ENCODE data around the gene CAMK2G. TPM values are rescaled to one million over a fixed set of nuclear protein-coding genes. Genes with fewer than 3 reads are reported as not detected.

CAMK2G gene
- total RNA-seq, 1 donor from 2014 or later: 36.6 TPM

DNA sequence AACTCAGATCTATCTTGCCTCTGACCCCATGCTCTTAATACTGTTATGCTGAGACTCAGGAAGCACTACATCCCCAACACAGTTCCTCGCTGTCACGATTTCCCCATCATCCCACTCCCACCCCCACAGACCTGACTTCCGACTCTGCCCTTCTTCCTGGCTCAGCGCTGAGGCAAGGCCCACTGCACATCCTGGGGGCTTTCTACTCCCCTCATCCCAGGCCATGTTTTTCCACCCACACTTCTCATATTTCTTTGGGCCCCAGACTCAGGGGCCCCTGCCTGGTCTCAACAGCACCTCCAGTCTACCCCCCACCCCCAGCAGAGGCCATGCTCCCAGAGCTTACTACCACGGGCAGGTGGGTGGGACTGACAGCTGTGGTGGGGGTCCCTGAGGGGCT is 55.3 kb downstream of the CAMK2G start:
- no peak for DNase-seq (ENCODE audit: low spot score)
- Mint-ChIP-seq H3K36me3 (peaks cover 10% of the 10 kb centered on the region), H3K4me3 (no peak overlapping the region), H3K4me1 (no peaks in the 10 kb centered on the region), H3K9me3 (no peaks in the 10 kb centered on the region), H3K27ac (peak overlapping the region; percentile 53), H3K27me3 (ENCODE audit: insufficient read depth, low read depth) (peaks cover 3% of the 10 kb centered on the region)
- Histone ChIP-seq H3K27me3 (no peaks in the 10 kb centered on the region), H3F3A (ENCODE audit: low read depth) (no peaks in the 10 kb centered on the region), H3K27ac (no peak overlapping the region), H3K36me3 (no peaks in the 10 kb centered on the region), H3K4me1 (no peaks in the 10 kb centered on the region), H2AFZ (replicated peaks) (no peak overlapping the region), H3K9ac (no peak overlapping the region), H3K4me2 (no peak overlapping the region), H4K20me1 (ENCODE audit: low read depth) (no peaks in the 10 kb centered on the region), H3K79me2 (ENCODE audit: low read depth) (no peaks in the 10 kb centered on the region), H3K4me3 (no peak overlapping the region), H3K9me3 (ENCODE audit: low read depth) (no peaks in the 10 kb centered on the region)
- TF ChIP-seq EZH2 (IDR thresholded peaks at IDR 0.05): no peak
- TF ChIP-seq CTCF (IDR thresholded peaks at IDR 0.05): no peak
- TF ChIP-seq EZH2phosphoT487 (IDR thresholded peaks at IDR 0.05): no peak

- Histone ChIP-seq H3F3A (ENCODE audit: low read depth) (peaks cover under 1% of the 10 kb centered on the region), H3K36me3 (no peaks in the 10 kb centered on the region), H3K79me2 (ENCODE audit: low read depth) (no peaks in the 10 kb centered on the region), H3K27me3 (no peaks in the 10 kb centered on the region), H3K9me3 (ENCODE audit: low read depth) (no peaks in the 10 kb centered on the region), H3K27ac (no peak overlapping the region), H3K9ac (no peak overlapping the region), H3K4me3 (no peak overlapping the region), H3K4me1 (no peaks in the 10 kb centered on the region), H3K4me2 (no peak overlapping the region), H4K20me1 (ENCODE audit: low read depth) (no peaks in the 10 kb centered on the region), H2AFZ (replicated peaks) (no peak overlapping the region)
- peaks cover 3% of the 10 kb centered on the region for H3K27me3 Mint-ChIP-seq (ENCODE audit: insufficient read depth, low read depth)
- no peak for TF ChIP-seq EZH2phosphoT487 (IDR thresholded peaks at IDR 0.05)
- no peak for TF ChIP-seq CTCF (IDR thresholded peaks at IDR 0.05)
- TF ChIP-seq EZH2 (IDR thresholded peaks at IDR 0.05): no peak
- no peaks in the 10 kb centered on the region for H3K4me1 Mint-ChIP-seq
- H3K9me3 Mint-ChIP-seq: no peaks in the 10 kb centered on the region
- H3K4me3 Mint-ChIP-seq: no peak overlapping the region
- peaks cover 10% of the 10 kb centered on the region for H3K36me3 Mint-ChIP-seq
- DNase-seq (ENCODE audit: low spot score): no peak
- peak overlapping the region; percentile 53 for H3K27ac Mint-ChIP-seq
Observed at GRCh38 chr10:73818402-73818801, 56.0 kb downstream of the CAMK2G start.

DNA sequence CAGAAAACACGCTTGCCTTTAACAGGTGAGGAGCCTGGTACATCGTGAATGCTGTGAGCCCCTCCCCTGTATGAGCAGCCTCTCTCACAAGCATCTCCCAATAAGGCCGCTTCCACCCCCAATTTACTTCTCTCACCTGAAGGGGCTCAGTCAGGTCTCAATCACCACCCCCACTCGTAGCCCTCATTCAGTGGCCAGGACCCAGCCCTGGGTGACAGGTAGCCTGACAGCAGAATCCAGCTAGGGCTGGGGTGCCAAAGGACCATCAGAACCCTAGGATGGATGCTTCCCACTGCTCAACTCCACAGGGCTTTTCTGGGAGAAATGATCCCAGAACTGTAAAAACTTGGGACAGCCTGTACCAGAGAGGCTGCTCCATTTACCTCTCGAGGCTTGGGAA is 56.5 kb downstream of the CAMK2G start:
- Histone ChIP-seq H3K4me3 (no peak overlapping the region), H3K79me2 (ENCODE audit: low read depth) (no peaks in the 10 kb centered on the region), H3K36me3 (no peaks in the 10 kb centered on the region), H3F3A (ENCODE audit: low read depth) (peaks cover 6% of the 10 kb centered on the region), H3K4me1 (peaks cover 4% of the 10 kb centered on the region), H3K9ac (no peak overlapping the region), H4K20me1 (ENCODE audit: low read depth) (no peaks in the 10 kb centered on the region), H3K27ac (no peak overlapping the region), H3K9me3 (ENCODE audit: low read depth) (no peaks in the 10 kb centered on the region), H2AFZ (replicated peaks) (no peak overlapping the region), H3K27me3 (no peaks in the 10 kb centered on the region), H3K4me2 (no peak overlapping the region)
- no peak for TF ChIP-seq EZH2phosphoT487 (IDR thresholded peaks at IDR 0.05)
- Mint-ChIP-seq H3K4me1 (peaks cover 3% of the 10 kb centered on the region), H3K9me3 (no peaks in the 10 kb centered on the region), H3K27ac (peak overlapping the region; percentile 21), H3K36me3 (peaks cover 10% of the 10 kb centered on the region), H3K27me3 (ENCODE audit: insufficient read depth, low read depth) (peaks cover 3% of the 10 kb centered on the region), H3K4me3 (no peak overlapping the region)
- no peak for DNase-seq (ENCODE audit: low spot score)

DNA sequence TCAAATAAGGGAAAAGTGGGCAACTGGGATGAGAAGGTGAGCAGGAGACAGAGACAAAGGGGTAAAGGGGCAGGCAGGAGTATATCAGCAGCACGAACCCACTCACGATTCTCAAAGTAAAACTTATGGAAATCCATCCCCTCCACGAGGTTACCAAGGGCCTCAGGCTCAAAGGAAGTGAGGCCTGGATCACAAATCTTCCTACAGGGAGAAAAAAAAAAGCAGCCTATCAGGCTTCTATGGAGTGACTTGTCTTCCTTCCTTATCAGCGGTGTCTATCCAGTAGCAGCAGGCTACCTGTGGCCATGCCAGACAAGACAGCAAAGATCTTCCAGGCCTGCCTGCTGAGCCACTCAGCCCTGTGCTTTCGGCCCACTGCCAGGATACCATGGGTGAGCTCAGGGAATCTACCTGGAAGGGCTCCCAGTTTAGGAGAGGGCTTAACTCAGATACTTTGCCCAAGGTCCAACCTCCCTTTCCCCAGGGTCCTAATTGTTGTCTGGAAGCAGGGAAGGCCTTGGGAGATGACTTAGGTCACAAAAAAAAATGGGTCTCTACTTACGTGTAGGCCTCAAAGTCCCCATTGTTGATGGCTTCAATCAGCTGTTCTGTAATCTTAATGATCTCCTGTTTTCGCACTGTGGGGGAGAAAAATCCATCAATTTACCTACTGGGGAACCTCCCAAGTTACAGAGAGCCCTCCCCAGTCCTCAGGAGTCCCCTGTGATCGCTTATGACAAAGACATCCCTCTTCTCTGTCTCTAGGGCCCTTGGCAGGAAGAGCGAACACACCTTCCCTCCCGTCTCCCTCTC is 57.2 kb downstream of the CAMK2G start:
- Histone ChIP-seq H3K4me3 (no peak overlapping the region), H3F3A (ENCODE audit: low read depth) (peaks cover 13% of the 10 kb centered on the region), H3K79me2 (ENCODE audit: low read depth) (no peaks in the 10 kb centered on the region), H4K20me1 (ENCODE audit: low read depth) (no peaks in the 10 kb centered on the region), H3K27ac (no peak overlapping the region), H3K36me3 (no peaks in the 10 kb centered on the region), H3K27me3 (no peaks in the 10 kb centered on the region), H3K4me1 (peaks cover 11% of the 10 kb centered on the region), H3K9ac (no peak overlapping the region), H3K9me3 (ENCODE audit: low read depth) (no peaks in the 10 kb centered on the region), H2AFZ (replicated peaks) (no peak overlapping the region), H3K4me2 (no peak overlapping the region)
- DNase-seq (ENCODE audit: low spot score): no peak
- Mint-ChIP-seq H3K27me3 (ENCODE audit: insufficient read depth, low read depth) (peaks cover 3% of the 10 kb centered on the region), H3K27ac (no peak overlapping the region), H3K36me3 (peaks cover 10% of the 10 kb centered on the region), H3K9me3 (no peaks in the 10 kb centered on the region), H3K4me3 (no peak overlapping the region), H3K4me1 (peaks cover 9% of the 10 kb centered on the region)
- no peak for TF ChIP-seq EZH2phosphoT487 (IDR thresholded peaks at IDR 0.05)
- no peak for TF ChIP-seq CTCF (IDR thresholded peaks at IDR 0.05)
- no peak for TF ChIP-seq EZH2 (IDR thresholded peaks at IDR 0.05)

Measured in neural progenitor cell (in vitro differentiated cells).